Stimulated activated naive CD4-positive, alpha-beta T cell (primary cell): ENCODE results near the gene UVSSA.
"Not testable (repeated sequence)": the region's sequence is repeated elsewhere in the genome, so short reads cannot be mapped to it uniquely, and the experiment has no call there.

Experiments
- DNase-seq, 6 experiments: peaks; one replicate each; lab custom pipeline; 2025; lab: John Stamatoyannopoulos, UW

Gene UVSSA

DNA sequence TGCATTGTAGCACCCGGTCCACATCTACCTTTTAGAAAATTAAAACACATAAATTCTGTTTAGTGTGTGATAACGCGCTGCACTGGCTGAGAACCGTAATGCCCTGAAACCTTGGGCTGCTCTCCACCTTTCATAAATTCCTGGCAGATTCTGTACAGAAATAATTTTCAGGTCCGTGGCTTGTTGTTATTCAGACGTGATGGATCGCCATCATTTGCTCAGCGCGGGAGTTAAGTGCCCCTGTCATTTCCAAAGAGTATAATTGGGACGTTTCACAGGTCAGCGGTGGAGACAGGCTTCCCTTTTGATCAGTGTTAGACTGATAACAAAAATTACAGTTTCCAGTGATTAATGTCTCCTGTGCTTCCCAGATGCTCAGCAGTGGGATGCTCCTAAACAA is 16.5 kb downstream of the UVSSA start:
- no peak for DNase-seq

- no peak for DNase-seq
Observed at GRCh38 chr4:1364217-1364616, 17.2 kb downstream of the UVSSA start.

DNA sequence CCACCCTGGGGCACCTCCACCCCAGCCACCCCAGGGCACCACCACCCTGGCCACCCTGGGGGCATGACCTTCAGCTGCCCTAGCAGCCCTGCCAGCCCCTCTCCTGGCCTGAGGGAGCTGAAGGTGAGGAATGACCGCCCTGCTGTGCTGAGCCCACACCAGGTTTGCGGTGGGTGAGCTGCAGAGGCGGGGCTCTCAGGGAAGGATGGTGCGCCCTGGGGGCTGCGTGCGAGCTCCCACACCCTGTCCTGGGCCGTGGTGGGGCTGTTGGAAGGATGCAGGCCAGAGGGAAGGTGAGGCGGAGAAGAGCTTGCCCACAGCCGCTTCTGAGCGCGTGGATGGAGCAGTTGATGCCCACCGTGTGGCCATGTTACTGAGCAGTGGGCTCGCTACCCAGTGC is 17.7 kb downstream of the UVSSA start:
- no peak for DNase-seq

GRCh38 chr4:1365271-1366178 is 18.5 kb downstream of the UVSSA start:
- DNase-seq, result no peak

DNA sequence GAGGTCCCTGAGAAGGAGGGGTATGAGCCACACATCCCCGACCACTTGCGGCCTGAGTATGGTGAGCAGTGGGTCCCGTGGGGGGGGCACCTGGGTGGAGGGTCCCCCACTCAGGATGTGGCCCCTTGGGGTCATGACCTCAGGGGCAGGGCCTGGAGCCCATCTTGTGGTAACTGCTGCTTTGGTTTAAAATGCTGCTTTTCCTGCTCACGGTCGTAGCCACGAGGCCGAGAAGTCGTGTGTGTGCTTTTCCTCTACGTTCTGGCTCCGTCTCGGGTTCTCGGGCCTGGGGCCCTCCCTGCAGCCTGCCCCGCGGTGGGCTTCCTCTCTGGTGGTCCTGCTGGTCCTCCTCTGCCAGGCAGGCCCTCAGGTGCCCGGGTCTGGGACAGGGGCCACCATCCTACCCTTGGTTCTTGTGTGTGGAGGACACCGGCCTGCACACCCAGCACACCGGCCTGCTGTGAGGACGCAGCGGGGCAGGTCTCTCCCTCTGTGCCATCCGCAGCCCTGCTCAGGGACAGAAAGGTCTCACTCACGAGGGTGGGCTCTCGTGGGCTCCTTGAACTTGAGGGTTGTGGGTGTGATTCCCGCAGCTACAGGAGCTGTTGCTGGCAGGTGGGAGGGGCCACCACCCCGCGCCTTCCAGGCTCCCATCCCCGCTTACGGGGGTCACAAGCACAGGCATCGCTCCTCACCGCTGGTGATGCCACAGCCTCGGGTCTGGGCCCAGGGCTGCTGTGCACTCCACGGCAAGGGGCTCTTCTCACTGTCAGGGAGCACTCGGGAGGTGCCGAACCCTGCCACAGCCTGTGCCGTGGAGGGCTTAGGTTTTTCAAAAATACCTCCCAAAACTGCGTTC is 19.6 kb downstream of the UVSSA start:
- no peak for DNase-seq

- DNase-seq, result no peak
Observed at GRCh38 chr4:1367230-1367935, 20.4 kb downstream of the UVSSA start.

DNA sequence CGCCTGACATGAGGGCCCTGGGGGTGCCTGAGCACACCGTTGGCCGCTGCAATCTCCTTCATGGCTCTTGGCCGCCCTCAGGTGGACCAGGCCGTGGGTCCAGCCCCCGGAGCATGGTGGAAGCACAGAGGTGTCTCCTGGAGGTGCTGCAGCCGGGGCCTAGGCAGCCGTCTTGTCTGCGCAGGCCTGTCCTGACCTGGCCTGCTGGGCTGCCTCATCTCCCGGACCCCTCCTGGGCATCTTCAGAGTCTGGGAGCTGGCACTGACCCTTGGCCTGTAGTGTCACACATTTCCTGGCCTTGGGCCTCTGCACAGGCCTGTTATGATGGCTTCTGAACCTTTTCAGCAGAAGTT is 20.9 kb downstream of the UVSSA start:
- DNase-seq, result no peak

DNA sequence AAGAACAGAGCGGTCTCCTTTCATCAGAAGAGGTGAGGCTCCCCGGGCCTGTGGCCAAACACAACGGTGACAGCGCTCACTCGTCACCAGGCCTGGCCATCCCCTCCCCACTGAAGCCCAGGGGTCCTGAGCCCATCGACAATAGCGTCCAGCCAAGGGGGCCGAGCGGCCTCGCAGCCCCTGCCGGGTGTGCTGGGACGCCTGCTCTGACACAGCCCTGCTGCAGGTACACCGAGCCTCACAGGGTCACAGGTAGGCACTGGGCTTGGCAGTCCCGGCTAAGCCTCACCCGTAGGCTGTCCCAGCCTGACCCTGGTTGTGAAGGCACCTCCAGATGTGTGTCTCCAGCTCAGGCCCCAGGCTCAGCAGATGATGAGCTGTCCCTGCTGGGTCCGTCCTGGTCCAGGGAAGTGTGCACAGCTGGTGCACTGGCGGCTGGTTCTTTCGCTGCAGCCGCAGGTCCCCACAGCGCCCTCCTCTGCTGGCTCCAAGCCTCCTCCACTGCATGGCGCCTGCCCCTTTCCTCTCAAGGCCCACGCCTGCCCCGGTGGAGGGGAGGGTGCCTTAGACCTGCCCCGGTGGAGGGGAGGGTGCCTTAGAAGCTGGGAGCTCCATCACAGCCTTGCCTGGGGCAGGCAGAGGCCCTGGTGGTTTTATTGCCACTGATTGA is 21.5 kb downstream of the UVSSA start:
- DNase-seq, result no peak

GRCh38 chr4:1369091-1369450 is 22.1 kb downstream of the UVSSA start:
- DNase-seq, result no peak

- DNase-seq, result no peak
Observed at GRCh38 chr4:1369479-1370079, 22.6 kb downstream of the UVSSA start.

DNA sequence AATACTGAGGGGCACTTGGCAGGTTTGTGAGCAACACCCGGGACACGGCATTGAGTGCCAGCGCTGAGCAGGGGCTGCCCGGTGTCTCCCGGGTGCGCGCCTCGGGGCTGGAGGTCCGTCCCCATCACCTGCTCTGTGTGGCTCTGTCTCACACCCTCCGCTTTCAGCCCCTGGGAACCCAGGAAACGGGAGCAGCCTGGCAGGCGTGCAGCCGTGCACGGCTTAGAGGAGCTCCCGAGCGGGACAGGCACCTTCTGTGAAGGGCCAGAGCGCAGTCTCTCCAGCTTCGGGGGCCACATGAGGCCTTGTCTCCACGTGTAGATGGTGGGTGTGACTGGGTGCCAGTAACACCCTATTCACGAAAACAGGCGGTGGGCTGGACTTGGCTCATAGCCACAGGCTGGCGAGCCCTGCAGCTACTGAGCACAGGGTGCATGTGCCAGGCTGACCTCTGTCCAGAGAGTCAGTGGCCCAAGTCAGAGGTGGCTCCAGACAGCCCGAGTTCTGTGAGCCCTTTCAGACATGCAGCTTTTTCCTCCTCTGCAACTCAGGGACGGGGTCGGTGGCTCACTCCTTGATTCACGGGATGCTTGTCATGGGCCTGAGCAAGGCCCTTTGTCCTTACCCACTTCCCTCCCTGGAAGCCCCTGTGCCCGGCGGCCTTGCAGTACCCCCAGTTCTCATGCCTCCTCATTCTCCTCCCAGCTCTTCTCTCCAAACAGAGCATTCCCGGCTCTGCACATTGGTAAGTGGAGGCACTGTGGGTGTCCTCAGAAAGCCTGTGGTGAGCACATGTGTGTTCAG is 23.5 kb downstream of the UVSSA start:
- no peak for DNase-seq

- no peak for DNase-seq
Observed at GRCh38 chr4:1371176-1372165, 24.5 kb downstream of the UVSSA start.

DNA sequence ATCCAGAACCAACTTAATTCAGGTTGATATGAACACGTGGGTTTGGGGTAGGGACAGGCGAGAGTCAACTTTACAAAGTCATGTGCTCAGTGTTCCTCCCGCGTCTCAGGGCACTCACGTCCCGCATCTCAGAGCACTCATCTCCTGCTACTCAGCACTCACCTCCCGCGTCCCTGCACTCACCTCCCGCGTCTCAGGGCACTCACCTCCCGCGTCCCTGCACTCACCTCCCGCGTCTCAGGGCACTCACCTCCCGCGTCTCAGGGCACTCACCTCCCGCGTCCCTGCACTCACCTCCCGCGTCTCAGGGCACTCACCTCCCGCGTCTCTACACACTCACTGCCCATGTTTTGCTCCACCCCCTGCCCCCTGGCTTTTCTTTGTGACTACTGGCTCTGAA is 25.6 kb downstream of the UVSSA start:
- not testable (repeated sequence) for DNase-seq

GRCh38 chr4:1373892-1374705 is 27.1 kb downstream of the UVSSA start:
- no peak for DNase-seq

DNA sequence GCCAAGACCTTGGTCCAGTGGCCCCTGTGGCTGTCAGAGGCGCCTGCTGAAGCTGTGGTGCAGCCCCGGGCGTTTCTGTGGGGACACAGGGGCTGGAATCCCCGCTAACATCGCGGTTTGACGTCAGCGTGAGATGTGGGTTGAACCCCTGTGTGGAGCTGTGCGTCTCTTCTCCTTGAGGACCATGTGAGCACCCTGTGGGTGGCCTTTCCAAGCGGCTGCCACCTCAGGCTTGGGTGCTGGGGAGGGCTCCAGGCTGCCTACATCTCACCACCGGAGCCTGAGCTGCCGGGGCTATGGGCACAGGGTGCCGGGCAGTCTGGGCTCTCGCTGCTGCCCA is 27.7 kb downstream of the UVSSA start:
- no peak for DNase-seq

DNA sequence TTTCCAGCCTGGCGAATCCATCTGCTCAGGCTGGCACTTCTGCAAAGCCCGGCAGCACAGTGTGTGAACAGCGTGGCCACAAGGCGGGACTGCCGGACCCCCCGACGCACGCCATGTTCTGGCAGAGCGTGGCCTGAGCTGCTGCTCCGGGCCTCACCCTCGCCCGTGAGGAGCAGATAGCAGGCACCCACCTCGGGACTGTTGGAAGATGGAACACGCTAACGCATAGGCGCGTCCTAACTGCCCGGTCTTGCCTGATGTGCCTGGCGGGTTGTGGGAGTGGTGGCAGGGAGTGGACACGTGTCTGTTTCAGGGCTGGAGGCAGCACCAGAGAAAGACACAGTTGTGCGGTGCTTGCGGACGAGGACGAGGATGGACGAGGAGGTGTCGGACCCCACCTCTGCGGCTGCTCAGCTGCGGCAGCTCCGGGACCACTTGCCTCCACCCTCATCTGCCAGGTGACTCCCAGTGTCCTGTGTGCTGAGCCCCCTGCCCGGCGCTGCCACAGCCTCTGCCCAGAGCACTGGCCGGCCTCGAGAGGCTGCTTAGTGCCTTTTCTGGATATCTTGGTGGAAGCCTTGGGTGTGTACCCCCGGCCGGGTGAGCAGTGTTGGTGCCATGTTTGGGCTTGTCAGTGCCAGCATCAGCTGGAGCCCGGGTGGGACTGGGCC is 28.2 kb downstream of the UVSSA start:
- no peak for DNase-seq

DNA sequence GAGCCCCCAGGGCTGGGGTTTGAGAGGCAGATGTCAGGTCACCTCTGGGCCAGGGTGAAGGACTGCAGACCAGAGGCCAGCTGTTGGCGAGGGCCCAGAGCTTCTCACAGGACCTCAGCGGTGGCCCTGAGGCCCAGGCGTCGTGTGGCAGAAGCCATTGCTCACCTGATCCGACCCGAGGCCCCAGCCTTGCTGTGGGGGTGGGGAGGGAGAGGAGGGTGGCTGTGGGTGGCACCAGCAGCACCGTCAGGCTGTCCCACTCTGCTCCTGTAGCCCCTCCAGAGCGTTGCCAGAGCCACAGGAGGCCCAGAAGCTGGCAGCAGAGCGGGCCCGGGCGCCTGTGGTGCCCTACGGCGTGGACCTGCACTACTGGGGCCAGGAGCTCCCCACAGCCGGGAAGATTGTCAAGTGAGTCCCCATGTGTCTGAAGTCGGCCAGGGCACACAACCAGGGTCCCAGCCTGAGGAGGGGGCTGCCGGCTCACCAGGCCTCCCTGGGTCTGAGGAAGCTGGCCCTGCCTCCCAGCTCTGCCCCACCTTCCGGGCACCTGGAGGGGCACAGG is 28.8 kb downstream of the UVSSA start:
- DNase-seq, result no peak

DNA sequence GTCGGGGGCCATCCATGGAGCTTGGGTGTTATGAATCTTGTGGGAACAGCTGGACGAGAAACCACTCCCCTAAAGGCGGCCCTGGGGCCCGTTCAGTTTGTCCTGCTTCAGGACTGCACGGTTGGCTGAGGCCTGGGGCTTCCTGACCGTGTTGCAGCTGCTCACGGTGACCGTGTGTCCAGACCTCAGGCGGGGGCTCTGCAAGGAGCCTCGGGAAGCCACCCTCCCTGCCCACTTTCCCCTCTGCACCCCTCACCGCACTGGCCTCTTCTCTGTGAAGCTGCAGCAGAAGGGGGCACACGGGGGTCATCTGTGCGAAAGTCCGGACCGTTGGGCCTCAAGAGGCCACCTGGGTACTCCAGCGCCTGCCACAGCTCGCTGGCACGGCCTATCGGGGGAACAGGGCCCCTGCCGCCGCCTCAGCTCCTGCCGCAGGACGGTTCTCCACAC is 29.4 kb downstream of the UVSSA start:
- DNase-seq, result no peak
